GM21529 (cell line): Measurements from ENCODE around the gene FGFRL1.
"Not testable (repeated sequence)": the region's sequence is repeated elsewhere in the genome, so short reads cannot be mapped to it uniquely, and the experiment has no call there.

Source experiments
- ATAC-seq: cut with Tn5 transposase; IDR thresholded peaks from one replicate; pipeline ENCODE4 v1.9.1; 2021; ENCODE audit not compliant: unreplicated experiment

FGFRL1 gene

DNA sequence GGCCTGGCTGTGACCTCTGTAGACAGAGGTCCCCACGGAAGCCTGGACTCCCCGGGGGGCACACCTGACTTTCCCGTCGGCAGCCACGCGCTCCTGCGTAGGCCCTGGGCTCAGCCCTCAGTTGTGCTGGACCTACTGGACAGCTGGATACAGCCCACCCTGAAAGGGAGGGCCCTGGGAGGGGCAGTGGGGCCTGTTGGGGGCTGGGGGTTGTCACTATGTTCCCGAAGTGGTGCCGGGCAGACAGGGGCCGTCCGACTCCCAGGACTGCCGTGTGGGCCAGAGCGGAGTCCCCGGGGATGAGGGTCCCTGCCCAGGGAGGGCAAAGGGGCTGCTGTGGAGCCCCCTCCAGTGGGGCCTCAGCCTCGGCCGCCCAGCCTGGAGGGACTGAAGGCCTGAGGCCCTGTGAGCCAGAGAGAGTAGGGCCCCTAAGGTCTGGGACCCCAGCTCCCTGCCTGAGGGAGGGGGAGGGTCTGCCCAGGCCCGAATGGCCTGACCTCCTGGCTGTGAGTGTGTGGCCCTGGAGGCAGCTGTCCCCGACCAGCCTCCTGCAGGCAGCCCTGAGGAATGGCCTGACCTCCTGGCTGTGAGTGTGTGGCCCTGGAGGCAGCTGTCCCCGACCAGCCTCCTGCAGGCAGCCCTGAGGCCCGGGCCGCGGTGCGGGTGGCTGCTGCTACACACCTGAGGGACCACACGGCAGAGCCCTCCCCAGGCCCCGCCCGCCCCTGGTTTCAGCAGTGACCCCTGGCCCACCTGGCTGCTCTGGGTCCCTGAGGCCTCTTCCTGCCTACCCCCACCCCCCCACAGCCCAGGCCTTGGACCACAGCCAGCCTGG is 25.8 kb downstream of the FGFRL1 start:
- no peak for ATAC-seq

DNA sequence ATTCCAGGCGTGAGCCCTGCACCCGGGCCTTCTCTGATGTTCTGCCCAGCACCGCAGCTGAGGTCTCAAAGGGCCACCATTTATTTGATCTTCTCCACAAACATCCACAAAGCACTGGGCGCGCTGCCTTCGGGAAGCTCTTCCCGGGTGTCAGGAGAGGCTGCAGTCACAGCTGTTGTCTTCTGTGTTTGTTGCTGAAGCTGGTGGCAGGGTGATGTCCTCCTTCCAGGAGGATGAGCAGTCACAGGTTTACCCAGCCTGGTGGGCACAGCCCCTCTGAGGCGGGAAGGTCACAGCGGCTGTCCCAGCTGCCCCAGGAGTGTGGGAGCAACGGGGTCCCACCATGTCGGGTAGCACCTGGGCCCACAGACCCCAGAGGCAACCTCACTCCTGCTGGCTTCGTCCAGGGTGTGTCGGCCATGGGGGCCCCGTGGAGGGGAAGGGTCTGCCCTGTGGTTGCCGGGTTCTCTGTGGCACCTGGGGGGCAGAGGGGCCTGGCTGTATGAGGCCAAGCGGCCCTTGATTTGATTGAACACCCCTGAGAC is 27.6 kb downstream of the FGFRL1 start:
- ATAC-seq = no peak

DNA sequence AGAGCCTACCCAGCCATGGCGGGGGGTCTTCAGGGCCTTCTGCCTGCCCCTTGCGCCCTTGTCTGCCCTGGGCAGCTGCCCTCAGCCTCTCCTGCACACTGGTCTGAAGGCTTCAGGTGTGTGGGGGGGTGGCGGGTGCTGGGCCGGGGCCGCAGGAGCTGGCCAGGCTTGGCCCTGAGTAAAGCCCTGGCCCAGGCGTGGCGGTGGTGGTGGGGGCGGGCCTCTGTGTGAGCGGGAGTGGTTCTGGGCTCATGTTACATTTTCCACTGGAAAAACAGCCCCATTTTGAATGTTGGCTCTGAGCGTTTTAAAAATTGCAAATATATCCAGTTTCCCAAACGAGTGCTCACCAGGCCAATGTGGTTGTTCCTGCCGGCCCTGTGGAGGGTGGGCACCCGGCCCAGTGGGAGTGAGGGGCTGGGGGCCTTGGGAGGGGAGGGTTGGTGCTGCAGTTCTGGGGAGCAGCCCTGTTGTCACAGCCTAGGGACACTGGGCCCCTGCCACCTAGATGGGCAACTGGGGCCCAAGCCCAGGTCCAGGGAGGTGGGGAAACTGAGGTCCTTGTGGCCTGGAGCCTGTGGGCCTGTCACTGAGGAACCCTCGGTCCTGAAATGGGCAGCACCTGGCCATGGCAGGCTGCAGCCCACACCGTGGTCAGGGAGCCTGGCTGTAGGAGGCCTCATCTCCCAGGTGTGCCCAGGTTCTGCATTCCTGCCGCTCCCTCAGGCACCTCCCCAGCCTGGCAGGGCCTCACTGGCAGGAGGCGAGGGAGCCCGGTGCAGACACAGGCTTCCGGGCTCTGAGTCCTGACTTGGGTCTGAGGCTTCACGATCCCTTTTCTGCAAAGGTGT is 28.3 kb downstream of the FGFRL1 start:
- no peak for ATAC-seq

DNA sequence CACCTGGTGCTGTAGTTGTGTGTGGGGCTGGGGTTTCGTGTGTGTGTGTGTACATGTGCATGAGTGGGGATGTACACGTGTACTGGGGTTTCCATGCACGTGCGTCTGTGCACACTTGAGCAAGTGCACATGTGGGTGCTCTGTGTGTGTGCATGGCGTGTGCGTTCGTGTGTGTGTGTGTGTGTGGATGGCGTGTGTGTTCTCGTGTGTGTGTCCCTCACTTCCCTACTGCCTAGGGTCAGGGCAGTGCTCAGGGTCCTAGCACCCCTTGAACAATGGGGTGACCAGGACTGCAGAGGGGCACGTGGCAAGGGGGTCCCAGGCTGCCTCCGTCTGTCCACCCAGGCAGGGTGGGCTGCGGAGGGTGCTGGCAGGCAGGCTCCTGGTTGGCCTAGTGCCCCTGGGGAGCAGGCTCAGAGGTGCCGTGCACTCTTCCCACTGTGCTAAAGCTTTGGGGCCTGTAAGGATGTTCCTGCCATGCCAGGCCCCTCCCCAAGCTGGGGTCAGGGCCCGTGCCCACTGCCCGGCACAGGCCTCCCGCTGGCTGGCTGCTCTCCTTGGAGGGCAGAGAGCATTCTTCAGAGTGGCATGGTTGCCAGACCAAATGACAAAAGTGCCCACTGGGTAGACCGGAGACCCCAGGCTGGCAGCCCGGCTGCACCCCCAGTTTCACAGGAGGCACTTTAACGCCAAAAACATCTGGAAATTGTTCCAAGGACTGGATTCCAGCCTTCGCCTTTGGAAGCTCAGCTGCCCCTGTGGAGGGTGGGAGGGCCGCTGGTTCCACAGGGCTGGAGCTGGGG is 29.1 kb downstream of the FGFRL1 start:
- no peak for ATAC-seq

DNA sequence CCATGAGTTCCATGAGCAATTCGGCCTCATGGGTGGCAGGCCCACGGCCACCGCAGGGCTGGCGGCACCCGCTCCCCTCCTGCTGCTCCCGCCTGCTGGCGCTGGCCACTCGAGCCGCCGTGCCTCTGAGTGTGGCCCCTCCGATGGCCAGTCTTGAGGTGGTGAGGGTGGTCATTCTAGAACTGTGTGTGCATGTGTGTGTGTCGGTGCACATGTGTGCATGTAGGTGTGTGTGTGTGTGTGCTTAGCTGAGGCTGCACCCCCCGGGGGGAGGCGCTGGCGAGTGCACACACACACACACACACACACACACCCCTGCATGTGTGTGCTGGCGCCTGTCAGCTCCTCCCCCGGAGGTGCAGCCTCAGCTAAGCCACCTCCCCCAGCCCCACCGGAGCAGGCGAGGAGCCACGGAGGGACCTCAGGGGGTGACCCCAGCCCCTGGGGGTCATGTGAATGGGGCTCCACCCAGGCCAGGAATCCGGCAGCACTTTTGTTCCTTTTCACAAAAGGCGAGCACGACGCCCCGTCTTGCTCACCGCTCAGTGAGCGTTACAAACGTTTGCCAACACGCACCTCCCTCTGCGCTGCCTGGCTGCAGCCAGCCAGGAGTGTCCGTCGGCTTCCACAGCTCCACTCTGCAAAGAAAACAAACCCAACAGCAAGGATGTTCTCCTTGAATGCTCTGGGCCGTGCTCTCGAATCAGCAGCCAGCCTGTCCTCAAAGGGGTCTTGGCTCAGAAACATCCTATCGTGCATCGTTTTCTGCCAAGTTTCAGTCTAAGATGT is 29.9 kb downstream of the FGFRL1 start:
- ATAC-seq = no peak

DNA sequence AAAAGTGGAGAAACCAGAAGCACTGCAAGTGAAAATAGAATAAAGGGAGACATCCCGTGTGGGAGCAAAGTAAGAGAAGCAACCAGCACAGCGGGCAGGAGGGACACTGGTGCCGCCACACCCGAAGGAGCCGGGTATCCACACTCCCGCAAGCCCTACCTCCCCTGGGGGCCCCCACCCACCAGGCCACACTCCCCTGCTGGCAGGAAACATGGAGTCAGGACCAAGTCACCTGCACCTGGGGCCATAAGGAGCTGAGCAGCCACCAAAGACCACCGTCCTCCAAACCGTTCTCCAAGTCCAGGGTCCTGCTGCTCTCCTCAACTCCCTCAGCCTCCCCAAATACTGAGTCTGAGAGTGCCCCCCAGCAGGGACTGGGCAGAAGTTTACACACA is 30.5 kb downstream of the FGFRL1 start:
- ATAC-seq = no peak

DNA sequence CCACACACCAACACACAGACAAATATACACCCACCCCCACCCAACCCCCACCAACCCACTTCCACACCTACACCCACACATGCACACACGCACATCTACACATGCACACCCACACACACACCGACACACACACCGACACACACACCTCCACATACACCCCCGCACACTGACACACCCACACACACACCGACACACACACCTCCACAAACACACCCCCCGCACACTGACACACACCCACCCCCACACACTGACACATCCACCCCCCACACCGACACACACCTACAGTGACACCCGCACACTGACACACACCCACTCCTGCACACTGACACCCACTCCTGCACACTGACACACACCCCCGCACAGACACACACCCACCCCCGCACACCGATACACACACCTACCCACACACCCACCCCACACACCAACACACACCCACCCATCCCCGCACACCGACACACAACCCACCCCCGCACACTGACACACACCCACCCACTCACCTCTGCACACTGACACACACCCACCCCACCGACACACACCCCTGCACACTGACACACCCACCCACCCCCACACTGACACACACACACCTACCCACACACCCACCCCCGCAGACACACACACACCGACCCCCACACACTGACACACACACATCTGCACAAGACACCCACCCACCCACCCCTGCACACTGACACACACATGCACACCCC is 31.1 kb downstream of the FGFRL1 start:
- ATAC-seq = no peak

DNA sequence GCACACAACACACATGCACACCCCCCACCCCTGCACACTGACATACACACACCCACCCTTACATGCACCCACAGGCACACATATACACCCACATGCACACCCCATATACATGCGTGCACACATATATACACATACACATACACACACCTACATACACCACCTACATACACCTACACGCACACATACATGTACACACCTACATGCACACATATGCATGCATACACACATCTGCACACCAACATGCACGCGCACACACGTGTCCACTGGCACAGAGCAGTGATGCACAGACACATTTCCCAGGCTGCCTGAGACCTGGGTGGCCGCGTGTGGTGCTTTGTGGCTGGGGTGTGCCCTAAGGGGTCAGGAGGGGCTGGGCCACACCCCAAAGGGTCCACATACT is 31.7 kb downstream of the FGFRL1 start:
- no peak for ATAC-seq

DNA sequence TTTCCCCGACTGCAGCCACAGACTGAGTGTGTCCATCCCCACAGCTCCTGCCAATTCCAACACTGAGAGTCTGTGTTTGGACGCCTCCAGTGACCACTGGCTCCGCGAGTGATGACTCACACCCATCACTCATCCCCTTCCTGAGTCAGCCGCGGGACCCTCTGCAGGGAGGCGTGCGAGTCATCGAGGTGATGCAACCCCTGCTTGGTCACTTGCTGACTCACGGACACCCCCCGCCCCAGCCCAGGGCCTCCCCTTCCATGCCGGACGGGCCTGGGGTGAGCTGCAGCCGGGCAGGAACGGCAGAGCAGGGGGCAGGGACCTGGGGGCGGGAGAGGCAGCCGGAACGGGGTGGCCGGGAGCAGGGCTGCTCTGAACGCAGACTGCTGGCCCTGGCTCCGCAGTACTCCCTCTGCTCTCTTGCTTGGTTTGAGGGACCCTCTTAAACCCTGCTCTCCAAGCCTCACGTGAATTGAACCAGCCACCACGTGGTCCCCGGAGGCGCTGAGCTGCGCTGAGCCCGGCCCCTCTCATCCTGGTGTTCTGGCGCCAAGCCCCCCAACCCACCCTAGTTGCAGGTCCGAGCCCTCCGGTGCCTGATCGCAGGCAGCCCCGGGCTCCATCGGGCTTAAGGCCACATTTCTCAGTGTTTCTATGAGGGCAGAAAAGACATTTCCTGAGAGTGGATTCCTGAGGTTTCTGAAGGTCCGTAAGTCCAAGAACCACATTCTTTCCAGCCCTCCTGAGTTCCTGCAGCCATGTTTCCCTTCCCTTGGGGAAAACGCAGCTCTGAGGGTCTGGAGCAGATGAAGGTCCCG is 32.4 kb downstream of the FGFRL1 start:
- ATAC-seq = no peak

DNA sequence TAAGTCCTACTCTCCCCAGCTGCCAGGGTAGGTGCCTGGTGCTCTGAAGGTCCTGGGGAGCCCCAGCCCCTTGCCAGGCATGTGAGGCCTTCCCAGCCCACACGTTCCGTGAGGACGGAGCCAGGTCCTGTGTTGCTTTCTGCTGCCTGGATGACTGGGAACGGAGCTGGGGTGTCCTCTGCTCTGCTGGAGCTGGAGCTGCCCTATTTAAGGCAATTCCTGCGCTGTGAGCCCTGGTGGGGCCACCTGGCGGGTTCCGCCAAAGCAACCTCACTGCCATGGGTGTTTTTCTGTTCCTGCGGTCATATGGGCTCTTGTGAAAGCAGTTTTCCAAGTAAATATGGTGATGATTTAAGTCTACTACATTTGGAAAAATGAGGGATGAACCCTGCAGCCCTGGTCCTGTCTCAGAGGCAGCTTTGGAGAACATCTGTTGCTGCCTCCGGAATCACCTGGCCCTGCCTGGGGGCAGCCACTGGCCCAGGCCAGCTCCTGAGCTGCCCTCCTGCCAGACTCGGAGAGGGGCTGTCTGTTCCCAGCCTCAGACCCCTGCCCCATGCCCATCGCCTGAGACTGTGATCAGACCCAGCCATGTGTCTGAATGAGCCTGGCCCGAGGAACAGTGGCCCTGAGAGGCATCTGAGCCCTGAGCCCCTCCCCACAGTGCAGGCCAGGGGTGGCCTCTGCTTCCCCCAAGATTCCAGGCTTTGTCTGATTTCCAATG is 33.2 kb downstream of the FGFRL1 start:
- ATAC-seq = no peak

DNA sequence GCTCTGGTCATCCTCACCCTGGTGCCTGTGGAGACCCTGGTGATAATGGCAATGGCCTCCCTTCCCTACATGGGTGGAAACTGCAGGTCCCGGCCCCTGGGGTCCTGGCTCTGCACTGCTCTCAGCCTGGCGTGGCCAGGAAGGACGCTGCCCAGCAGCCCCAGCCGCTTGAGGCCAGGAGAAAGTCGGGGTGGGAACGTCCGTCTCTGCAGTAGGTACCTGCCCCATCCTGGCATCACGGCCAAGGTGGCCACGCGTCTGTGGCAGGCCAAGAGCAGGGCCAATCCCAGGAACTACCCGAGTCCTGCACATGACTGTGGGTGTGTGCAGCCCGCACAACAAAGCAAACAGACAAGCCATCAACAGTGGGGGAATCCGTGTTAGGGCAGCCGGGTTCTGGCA is 33.8 kb downstream of the FGFRL1 start:
- no peak for ATAC-seq

DNA sequence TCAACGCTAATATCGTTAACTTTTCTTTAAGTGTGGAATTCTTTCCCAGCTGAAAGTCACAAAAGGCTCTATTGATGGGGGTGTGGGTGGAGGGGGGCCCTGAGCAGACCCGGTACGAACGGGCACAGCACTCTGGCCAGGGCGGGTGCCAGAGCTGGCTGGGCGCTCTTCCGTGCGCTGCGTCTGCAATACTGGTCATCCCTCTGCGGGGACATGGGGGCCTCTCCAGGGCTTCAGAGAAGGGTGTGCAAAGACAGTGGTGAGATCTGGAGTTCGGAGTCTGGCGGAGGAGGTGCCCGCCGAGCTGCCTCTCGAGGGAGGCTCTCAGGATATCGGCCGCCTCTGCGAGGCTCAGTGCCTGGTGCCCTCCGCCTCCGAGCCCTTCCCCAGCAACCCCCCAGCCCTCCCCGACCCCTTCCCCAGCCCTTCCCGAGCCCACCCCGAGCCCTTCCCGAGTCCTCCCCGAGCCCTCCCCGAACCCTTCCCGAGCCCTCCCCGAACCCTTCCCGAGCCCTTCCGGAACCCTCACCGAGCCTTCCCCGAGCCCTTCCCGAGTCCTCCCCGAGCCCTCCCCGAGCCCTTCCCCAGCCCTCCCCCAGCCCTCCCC is 34.3 kb downstream of the FGFRL1 start:
- ATAC-seq = no peak

DNA sequence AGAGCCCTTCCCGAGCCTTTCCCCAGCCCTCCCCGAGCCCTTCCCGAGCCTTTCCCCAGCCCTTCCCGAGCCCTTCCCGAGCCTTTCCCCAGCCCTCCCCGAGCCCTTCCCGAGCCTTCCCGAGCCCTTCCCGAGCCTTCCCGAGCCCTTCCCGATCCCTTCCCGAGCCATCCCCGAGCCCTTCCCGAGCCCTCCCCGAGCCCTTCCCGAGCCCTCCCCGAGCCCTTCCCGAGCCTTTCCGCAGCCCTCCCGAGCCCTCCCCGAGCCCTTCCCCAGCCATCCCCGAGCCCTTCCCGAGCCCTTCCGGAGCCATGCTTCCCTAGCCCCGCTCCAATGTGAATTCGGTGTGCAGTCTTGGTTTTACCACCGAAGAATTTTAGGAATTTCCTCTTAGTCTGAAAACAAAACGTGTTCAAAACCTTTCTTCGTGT is 35.2 kb downstream of the FGFRL1 start:
- ATAC-seq = not testable (repeated sequence)

DNA sequence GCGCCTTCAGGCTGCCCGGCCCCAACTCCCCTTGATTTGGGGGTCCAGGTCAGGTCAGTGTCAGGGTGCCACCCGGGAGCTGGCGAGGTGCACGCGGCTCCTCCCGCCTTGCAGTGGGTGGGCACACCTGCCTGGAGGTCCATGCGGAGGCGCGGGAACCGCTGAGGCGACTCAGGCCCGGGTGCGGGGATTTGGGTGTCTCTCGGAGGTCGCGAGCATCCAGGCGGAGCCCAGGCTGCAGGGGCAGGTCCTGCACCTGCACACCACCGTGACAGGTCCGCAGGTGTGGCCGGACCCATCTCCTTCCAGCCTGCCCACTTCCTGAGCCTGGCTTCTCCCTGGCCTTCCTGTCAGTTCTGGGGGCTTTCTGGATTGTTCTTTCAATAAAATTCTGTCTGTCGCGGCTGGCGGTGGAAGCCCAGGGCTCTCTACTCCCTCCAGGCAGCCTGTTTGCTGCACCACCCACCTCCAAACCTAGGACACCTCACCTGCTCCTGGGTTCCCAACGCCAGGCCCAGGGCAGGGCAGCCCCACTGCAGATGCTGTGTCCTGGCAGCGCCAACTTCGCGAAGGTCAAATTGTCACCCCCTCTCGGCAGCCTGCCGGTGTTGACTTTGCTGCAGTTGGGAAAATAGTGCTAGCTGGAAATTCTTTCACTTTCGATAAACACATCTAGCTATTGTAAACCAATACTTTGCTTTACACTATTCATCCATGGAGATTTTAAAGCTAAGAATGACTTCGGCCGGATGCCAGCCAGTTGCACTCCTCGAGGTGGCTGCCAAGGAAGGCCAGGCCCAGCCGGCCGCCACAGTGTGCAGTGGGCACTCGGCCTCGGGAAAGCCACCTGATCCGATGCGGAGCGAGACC is 35.9 kb downstream of the FGFRL1 start:
- no peak for ATAC-seq

DNA sequence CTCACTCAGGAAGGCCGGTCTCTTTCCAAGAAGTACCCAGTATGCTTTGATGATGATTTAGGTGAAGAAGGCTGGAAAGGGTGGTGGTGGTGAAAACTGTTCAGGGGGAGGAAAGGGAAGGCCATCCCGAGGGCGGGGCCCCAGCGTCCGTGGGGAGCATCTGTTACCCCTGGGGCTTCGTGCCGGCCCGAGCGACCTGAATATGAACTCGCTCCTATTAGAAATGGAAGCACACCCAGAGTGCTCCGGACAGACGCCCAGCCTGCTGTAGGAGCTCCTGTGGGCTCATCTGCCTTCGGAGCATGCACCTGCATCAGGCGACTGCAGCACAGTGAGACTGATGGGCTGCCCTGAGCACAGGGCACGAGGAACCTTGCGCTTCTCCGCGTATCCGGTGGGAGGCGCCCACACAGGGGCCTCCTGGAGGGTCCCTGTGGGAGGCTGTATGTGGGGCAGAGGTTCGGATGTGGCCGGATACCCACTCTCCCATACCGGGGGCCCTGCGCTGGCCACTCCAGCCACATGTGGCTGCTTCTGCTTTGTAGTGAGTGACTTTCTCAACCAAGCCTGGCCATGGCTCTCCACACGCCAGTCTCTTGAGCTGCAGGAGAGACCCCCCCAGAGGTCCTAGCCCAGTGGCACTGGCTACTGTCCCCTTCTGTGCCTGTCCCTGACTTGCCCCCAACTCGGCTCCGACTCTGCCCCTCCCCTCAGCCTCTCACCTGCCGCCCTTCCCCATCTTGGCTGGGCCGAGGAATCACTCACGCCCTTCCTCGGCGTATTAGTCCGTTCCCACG is 36.7 kb downstream of the FGFRL1 start:
- no peak for ATAC-seq
